SH-SY5Y (cell line): ENCODE data around the gene ARMC8.

Experiments
- GATA2 ChIP-seq: IDR thresholded peaks from 2 replicates; pipeline ENCODE4 v1.6.1; 2011; ENCODE audit warnings: mild to moderate bottlenecking, low read depth, low read length
- GATA3 ChIP-seq: IDR thresholded peaks from 2 replicates; pipeline ENCODE4 v1.6.1; 2011; ENCODE audit warnings: low read depth, mild to moderate bottlenecking, low read length, moderate library complexity

GRCh38 chr3:138165061-138165460 lies 22.0 kb upstream of the ARMC8 start:
- no peak for TF ChIP-seq GATA2
- no peak for TF ChIP-seq GATA3
